Muscle layer of duodenum (tissue), 2 donors: ENCODE results near the gene EGLN1.
"Not testable (repeated sequence)": the region's sequence is repeated elsewhere in the genome, so short reads cannot be mapped to it uniquely, and the experiment has no call there.

Source experiments
- H3K27ac ChIP-seq: one replicate; pipeline ENCODE4 v1.7.0; 2013; ENCODE audit warnings: mild to moderate bottlenecking, low read length
- H3K27me3 ChIP-seq: one replicate; pipeline ENCODE4 v1.7.0; 2013; ENCODE audit warnings: low read depth, mild to moderate bottlenecking, control low read depth, low read length
- H3K36me3 ChIP-seq, 2 donors: one replicate each; pipeline ENCODE4 v1.7.0; 2013; ENCODE audit warnings: low read length in 2 of 2, control low read depth in 1 of 2, mild to moderate bottlenecking in 1 of 2; ENCODE audit not compliant: insufficient read depth in 2 of 2, control insufficient read depth in 1 of 2
- H3K4me1 ChIP-seq, 2 donors: one replicate each; pipeline ENCODE4 v1.7.0; 2013; ENCODE audit warnings: low read length in 2 of 2, mild to moderate bottlenecking in 2 of 2, control low read depth in 1 of 2, moderate library complexity in 1 of 2; ENCODE audit not compliant: insufficient read depth in 2 of 2, control insufficient read depth in 1 of 2
- H3K4me3 ChIP-seq, 2 donors: one replicate each; pipeline ENCODE4 v1.7.0; 2013; ENCODE audit warnings: low read length in 2 of 2, low read depth in 1 of 2, mild to moderate bottlenecking in 1 of 2
- H3K9me3 ChIP-seq, 2 donors: one replicate each; pipeline ENCODE4 v1.7.0; 2013; ENCODE audit warnings: low read length in 2 of 2, control low read depth in 1 of 2, mild to moderate bottlenecking in 1 of 2; ENCODE audit not compliant: control insufficient read depth in 1 of 2
- donor health status: healthy.

The EGLN1 gene

GRCh38 chr1:231443363-231443762 is 21.3 kb upstream of the EGLN1 start:
- H3K36me3 ChIP-seq = no peaks in the 10 kb centered on the region

GRCh38 chr1:231442735-231443134 is 20.6 kb upstream of the EGLN1 start:
- Histone ChIP-seq H3K9me3 (peaks cover 0 to 8% of the 10 kb centered on the region in 2 donors), H3K27ac (no peak overlapping the region), H3K27me3 (no peaks in the 10 kb centered on the region), H3K4me1 (no peaks in the 10 kb centered on the region), H3K4me3 (no peak overlapping the region), H3K36me3 (no peaks in the 10 kb centered on the region)

More at GRCh38 chr1:231443363-231443762, 21.3 kb upstream of the EGLN1 start:
- no peaks in the 10 kb centered on the region for H3K4me1 ChIP-seq
- H3K27me3 ChIP-seq = no peaks in the 10 kb centered on the region
- H3K9me3 ChIP-seq = peaks cover 0 to 8% of the 10 kb centered on the region in 2 donors
- H3K27ac ChIP-seq = no peak overlapping the region
- H3K4me3 ChIP-seq = no peak overlapping the region

GRCh38 chr1:231432996-231433395 is 10.9 kb upstream of the EGLN1 start:
- no peaks in the 10 kb centered on the region for H3K4me1 ChIP-seq
- H3K27me3 ChIP-seq = no peaks in the 10 kb centered on the region
- no peak overlapping the region for H3K27ac ChIP-seq
- no peaks in the 10 kb centered on the region for H3K36me3 ChIP-seq
- H3K9me3 ChIP-seq = no peaks in the 10 kb centered on the region
- no peak overlapping the region for H3K4me3 ChIP-seq

- H3K9me3 ChIP-seq = no peaks in the 10 kb centered on the region
- H3K4me1 ChIP-seq = no peaks in the 10 kb centered on the region
- no peaks in the 10 kb centered on the region for H3K36me3 ChIP-seq
- no peak overlapping the region for H3K4me3 ChIP-seq
- no peaks in the 10 kb centered on the region for H3K27me3 ChIP-seq
- no peak overlapping the region for H3K27ac ChIP-seq
These were observed 9.8 kb upstream of the EGLN1 start for GRCh38 chr1:231431665-231432415.

GRCh38 chr1:231430678-231431352 is 8.7 kb upstream of the EGLN1 start:
- H3K4me1 ChIP-seq, H3K27me3 ChIP-seq: not testable (repeated sequence)

GRCh38 chr1:231428377-231428776 is 6.3 kb upstream of the EGLN1 start:
- Histone ChIP-seq H3K27me3 (no peaks in the 10 kb centered on the region), H3K4me1 (peaks cover 0 to 5% of the 10 kb centered on the region in 2 donors), H3K36me3 (no peaks in the 10 kb centered on the region), H3K9me3 (no peaks in the 10 kb centered on the region), H3K27ac (no peak overlapping the region), H3K4me3 (no peak overlapping the region)

More at GRCh38 chr1:231430678-231431352, 8.7 kb upstream of the EGLN1 start:
- not testable (repeated sequence) for H3K4me3 ChIP-seq, H3K27ac ChIP-seq, H3K36me3 ChIP-seq, H3K9me3 ChIP-seq

GRCh38 chr1:231424950-231425805 is 3.1 kb upstream of the EGLN1 start:
- Histone ChIP-seq H3K36me3 (no peaks in the 10 kb centered on the region), H3K4me3 (no peak overlapping the region), H3K9me3 (no peaks in the 10 kb centered on the region), H3K27ac (peak overlapping the region; percentile 10), H3K4me1 (peaks cover 0 to 10% of the 10 kb centered on the region in 2 donors), H3K27me3 (no peaks in the 10 kb centered on the region)

- no peaks in the 10 kb centered on the region for H3K36me3 ChIP-seq
- no peaks in the 10 kb centered on the region for H3K9me3 ChIP-seq
- H3K4me3 ChIP-seq = no peak overlapping the region
- no peaks in the 10 kb centered on the region for H3K27me3 ChIP-seq
- H3K4me1 ChIP-seq = peaks cover 7 to 19% of the 10 kb centered on the region in 2 donors
- H3K27ac ChIP-seq = no peak overlapping the region
These were observed 1.6 kb upstream of the EGLN1 start for GRCh38 chr1:231423648-231424047.

- Histone ChIP-seq H3K9me3 (no peaks in the 10 kb centered on the region), H3K36me3 (no peaks in the 10 kb centered on the region), H3K4me1 (peaks cover 15 to 27% of the 10 kb centered on the region in 2 donors)
These were observed 767 bp upstream of the EGLN1 start for GRCh38 chr1:231422798-231423309.

GRCh38 chr1:231421546-231421970 is 529 bp downstream of the EGLN1 start:
- peak overlapping the region; percentile 90 for H3K27ac ChIP-seq
- peak overlapping the region; percentile 91 to 98 for H3K4me3 ChIP-seq
- no peaks in the 10 kb centered on the region for H3K9me3 ChIP-seq
- peaks cover 17 to 40% of the 10 kb centered on the region in 2 donors for H3K4me1 ChIP-seq
- H3K36me3 ChIP-seq = no peaks in the 10 kb centered on the region
- H3K27me3 ChIP-seq = no peaks in the 10 kb centered on the region

More at GRCh38 chr1:231422798-231423309, 767 bp upstream of the EGLN1 start:
- Histone ChIP-seq H3K4me3 (peak overlapping the region; percentile 68 to 91), H3K27me3 (no peaks in the 10 kb centered on the region), H3K27ac (peak overlapping the region; percentile 95)
